Measurements from ENCODE around the gene S100A3.

DNA sequence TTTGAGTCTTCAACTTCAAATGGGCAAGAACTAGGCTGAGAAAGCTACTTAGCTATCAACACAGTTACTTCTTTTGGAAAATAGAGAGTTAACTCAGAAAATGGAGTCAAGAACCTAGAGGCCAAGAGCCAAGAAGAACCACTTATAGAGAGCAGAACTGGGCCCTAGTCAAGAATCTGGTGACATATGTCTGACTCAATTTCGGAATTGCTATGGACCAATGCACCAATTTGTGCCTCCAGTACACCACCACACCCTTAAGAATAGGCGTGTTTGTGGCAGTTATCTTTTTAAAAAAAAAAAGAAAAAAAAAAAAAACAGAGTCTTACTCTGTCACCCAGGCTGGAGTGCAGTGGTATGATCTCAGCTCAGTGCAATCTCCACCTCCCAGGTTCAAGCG, 8.8 kb upstream of the S100A3 start:
- no peak for TF ChIP-seq CTCF (IDR thresholded peaks at IDR 0.05 in 4 of 5, conservative IDR thresholded peaks at IDR 0.05 in 1 of 5)
- no peak for TF ChIP-seq POLR2A (IDR thresholded peaks at IDR 0.05)
